Activated CD8-positive, alpha-beta T cell treated with anti-CD3 and anti-CD28 coated beads for 36 hours (primary cell): ENCODE measurements around the gene HSPA1B. TPM values are rescaled to one million over a fixed set of nuclear protein-coding genes. Genes with fewer than 3 reads are reported as not detected.

Experiments used
- ATAC-seq: fragments of 200-7000 bp; cut with Tn5 transposase; one replicate; pipeline ENCODE4 v1.10.0; 2021; ENCODE audit warnings: mild to moderate bottlenecking, moderate library complexity
- CTCF ChIA-PET: fragments of 350-600 bp; sonication (Branson Sonifier 250); formaldehyde crosslinking; loops from one replicate; lab custom pipeline; 2021; ENCODE audit warnings: antibody characterized with exemption; lab: Charles Lee
- POLR2A ChIA-PET: fragments of 350-600 bp; sonication (Branson Sonifier 250); formaldehyde crosslinking; loops from one replicate; lab custom pipeline; 2021; ENCODE audit warnings: antibody characterized with exemption; lab: Charles Lee
- DNase-seq: peaks from one replicate; pipeline ENCODE4 v3.0.0-alpha.2; 2020
- H3K27ac Mint-ChIP-seq: one replicate; pipeline ENCODE4 v1.8.0; 2021; ENCODE audit warnings: mild to moderate bottlenecking, mixed read lengths
- H3K27me3 Mint-ChIP-seq: one replicate; pipeline ENCODE4 v1.8.0; 2021; ENCODE audit warnings: mixed read lengths
- H3K36me3 Mint-ChIP-seq: one replicate; pipeline ENCODE4 v1.8.0; 2021; ENCODE audit warnings: low read depth, mixed read lengths
- H3K4me1 Mint-ChIP-seq: one replicate; pipeline ENCODE4 v1.8.0; 2021; ENCODE audit warnings: low read depth, mixed read lengths
- H3K4me3 Mint-ChIP-seq: one replicate; pipeline ENCODE4 v1.8.0; 2021; ENCODE audit warnings: mild to moderate bottlenecking, moderate library complexity, mixed read lengths
- H3K9me3 Mint-ChIP-seq: one replicate; pipeline ENCODE4 v1.8.0; 2021; ENCODE audit warnings: mixed read lengths
- intact Hi-C: fragments of 100-400 bp; cut with micrococcal nuclease; formaldehyde crosslinking; loops from one replicate; pipeline ENCODE4 v1.10.0; 2022
- total RNA-seq, 2 experiments: library from RNA; stranded (reverse); gene quantifications; one replicate each; pipeline ENCODE4 v1.2.3, GENCODE V29; 2021
- TF ChIP-seq, protein P1 (sequence below): fragments of 200-600 bp; IDR thresholded peaks from one replicate; pipeline ENCODE4 v1.8.0; 2022; ENCODE audit warnings: antibody characterized with exemption, mild to moderate bottlenecking

HSPA1B gene
- total RNA-seq, 2 experiments from 2014 or later = 50.4 to 50.8 TPM

DNA sequence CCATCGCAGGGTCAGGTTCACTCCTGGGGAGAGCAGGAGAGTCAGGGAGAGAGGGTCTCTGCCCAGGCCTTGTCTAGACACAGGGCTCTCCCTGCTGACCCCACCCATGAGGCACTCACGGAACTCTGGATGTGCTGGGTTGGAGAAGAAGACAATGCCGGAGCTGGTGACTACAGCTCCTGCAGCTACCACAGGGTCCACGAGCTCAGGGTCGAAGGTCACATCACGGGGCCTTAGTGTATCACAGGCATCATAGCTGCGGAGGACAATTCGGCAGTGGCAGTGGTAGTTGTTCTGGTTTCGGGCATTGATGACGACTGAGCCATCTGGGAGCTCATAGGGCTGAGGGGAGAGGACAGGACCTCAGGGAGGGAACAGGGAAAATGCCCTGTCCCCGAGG lies 32.4 kb downstream of the HSPA1B start:
- no peak overlapping the region for H3K27ac Mint-ChIP-seq
- H3K4me1 Mint-ChIP-seq = peaks cover 16% of the 10 kb centered on the region
- intact Hi-C loops = loop anchor here (2.0 kb wide), 1 partner anchor 21 kb away; no protein-coding TSS in a partner anchor
- ATAC-seq (no peak), DNase-seq (no peak)
- POLR2A ChIA-PET = interaction anchor here (0.9 kb wide), 2 partner anchors 10 to 238 kb away, joined by 3 read pairs; no protein-coding TSS in a partner anchor
- H3K27me3 Mint-ChIP-seq = no peaks in the 10 kb centered on the region
- CTCF ChIA-PET = interaction anchor here (0.7 to 1.3 kb wide), 5 partner anchors 30 to 162 kb away, joined by 3 to 4 read pairs (median 3); partner anchors contain the start of gene SKIC2
- TF ChIP-seq, protein P1, sequence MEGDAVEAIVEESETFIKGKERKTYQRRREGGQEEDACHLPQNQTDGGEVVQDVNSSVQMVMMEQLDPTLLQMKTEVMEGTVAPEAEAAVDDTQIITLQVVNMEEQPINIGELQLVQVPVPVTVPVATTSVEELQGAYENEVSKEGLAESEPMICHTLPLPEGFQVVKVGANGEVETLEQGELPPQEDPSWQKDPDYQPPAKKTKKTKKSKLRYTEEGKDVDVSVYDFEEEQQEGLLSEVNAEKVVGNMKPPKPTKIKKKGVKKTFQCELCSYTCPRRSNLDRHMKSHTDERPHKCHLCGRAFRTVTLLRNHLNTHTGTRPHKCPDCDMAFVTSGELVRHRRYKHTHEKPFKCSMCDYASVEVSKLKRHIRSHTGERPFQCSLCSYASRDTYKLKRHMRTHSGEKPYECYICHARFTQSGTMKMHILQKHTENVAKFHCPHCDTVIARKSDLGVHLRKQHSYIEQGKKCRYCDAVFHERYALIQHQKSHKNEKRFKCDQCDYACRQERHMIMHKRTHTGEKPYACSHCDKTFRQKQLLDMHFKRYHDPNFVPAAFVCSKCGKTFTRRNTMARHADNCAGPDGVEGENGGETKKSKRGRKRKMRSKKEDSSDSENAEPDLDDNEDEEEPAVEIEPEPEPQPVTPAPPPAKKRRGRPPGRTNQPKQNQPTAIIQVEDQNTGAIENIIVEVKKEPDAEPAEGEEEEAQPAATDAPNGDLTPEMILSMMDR = no peak
- no peaks in the 10 kb centered on the region for H3K9me3 Mint-ChIP-seq
- no peak overlapping the region for H3K4me3 Mint-ChIP-seq
- peaks cover 4% of the 10 kb centered on the region for H3K36me3 Mint-ChIP-seq

DNA sequence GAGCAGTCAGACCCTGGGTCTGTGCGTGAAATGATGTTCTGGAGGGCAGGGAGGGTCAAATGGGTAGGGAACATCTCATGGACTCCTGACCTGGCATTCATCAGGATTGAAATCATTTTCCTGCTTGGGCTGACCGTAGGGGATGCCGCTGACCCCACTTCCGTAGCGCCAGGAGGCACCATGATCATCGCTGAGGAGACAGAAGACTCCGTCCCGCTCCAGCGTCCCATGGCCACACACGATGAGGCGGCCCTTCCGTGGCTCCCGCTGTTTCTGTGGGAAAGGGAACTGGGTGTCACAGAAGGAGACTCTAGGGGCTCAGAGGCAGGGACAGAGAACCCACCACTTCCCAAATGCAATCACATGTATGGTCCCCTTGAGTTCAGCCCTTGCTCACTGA lies 32.8 kb downstream of the HSPA1B start:
- ChIA-PET POLR2A (interaction anchor here (0.9 kb wide), 1 partner anchor 10 kb away, joined by 3 read pairs; no protein-coding TSS in a partner anchor), CTCF (interaction anchor here (0.7 to 1.3 kb wide), 4 partner anchors 30 to 162 kb away, joined by 3 to 4 read pairs (median 3); partner anchors contain the start of gene SKIC2)
- H3K36me3 Mint-ChIP-seq = peaks cover 4% of the 10 kb centered on the region
- H3K9me3 Mint-ChIP-seq = no peaks in the 10 kb centered on the region
- no peaks in the 10 kb centered on the region for H3K27me3 Mint-ChIP-seq
- H3K4me3 Mint-ChIP-seq = no peak overlapping the region
- H3K27ac Mint-ChIP-seq = no peak overlapping the region
- TF ChIP-seq, protein P1 = no peak
- DNase-seq = no peak
- intact Hi-C loops = loop anchor here (2.0 kb wide), 1 partner anchor 22 kb away; no protein-coding TSS in a partner anchor
- ATAC-seq = no peak
- H3K4me1 Mint-ChIP-seq = peaks cover 20% of the 10 kb centered on the region

DNA sequence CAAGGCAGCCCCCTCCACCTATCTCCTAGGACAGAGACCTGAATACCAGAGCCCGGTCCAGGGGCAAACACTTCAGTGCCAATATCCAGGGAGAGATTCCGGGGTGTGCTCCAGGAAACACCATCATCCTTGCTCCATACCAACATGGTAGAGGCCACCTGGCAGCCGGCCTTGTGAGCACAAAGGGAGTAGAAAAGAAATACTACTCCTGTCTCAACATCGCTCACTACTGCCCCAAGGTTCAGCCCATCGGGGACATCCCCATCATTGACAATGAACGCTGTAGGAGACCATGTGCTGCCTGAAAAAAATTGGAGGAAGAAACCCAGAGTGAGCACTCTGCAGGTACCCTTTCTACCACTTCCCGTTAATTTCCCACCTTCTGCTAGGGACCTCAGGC lies 33.6 kb downstream of the HSPA1B start:
- ChIA-PET POLR2A (no interaction called here), CTCF (no interaction called here)
- Mint-ChIP-seq H3K4me3 (peak overlapping the region; percentile 84), H3K27me3 (no peaks in the 10 kb centered on the region), H3K4me1 (peaks cover 20% of the 10 kb centered on the region), H3K9me3 (no peaks in the 10 kb centered on the region), H3K36me3 (peaks cover 4% of the 10 kb centered on the region), H3K27ac (no peak overlapping the region)
- ATAC-seq = no peak
- TF ChIP-seq, protein P1 = no peak
- intact Hi-C loops = loop anchor here (2.0 kb wide), 1 partner anchor 22 kb away; no protein-coding TSS in a partner anchor
- no peak for DNase-seq

DNA sequence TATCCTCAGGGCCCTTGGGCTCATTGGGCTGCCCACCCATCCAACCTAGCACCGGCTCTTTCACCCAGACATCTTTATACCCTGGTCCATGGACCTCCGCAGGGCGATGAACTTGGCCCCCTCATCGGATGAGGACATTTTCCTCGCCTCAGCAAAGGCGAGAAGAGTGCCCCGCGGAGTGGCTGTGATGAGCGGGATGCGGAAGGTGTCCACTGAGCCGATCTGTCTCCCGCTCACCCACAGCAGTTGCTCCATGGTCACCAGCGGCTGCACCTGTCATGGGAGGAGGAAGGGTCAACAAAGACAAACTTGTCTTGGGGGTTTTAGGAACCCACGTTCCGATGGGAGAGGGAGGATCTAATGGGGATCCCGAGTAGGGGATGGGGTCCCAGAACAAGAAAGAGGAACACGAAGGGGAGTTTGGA lies 34.4 kb downstream of the HSPA1B start:
- Mint-ChIP-seq H3K4me3 (peak overlapping the region; percentile 84), H3K4me1 (peaks cover 20% of the 10 kb centered on the region), H3K9me3 (no peaks in the 10 kb centered on the region), H3K27me3 (no peaks in the 10 kb centered on the region), H3K27ac (peak overlapping the region; percentile 90), H3K36me3 (peaks cover 4% of the 10 kb centered on the region)
- intact Hi-C loops = loop anchor here (2.0 kb wide), 1 partner anchor 23 kb away; no protein-coding TSS in a partner anchor
- no peak for DNase-seq
- ATAC-seq = no peak
- TF ChIP-seq, protein P1 = no peak
- ChIA-PET CTCF (interaction anchor here (1.4 to 2.0 kb wide), 2 partner anchors 27 to 61 kb away, joined by 5 to 14 read pairs; no protein-coding TSS in a partner anchor), POLR2A (interaction anchor here (1.1 kb wide), 1 partner anchor 208 kb away, joined by 4 read pairs; no protein-coding TSS in a partner anchor)
